GM12878 (cell line): Measurements from ENCODE around the gene PDHA1.

Source experiments
- MTA2 ChIP-seq: fragments of 450-650 bp; IDR thresholded peaks from 2 replicates; pipeline ENCODE4 v1.6.1; 2016; ENCODE audit warnings: low read depth, mild to moderate bottlenecking, moderate library complexity
- NFYA ChIP-seq: IDR thresholded peaks from 2 replicates; pipeline ENCODE4 v1.6.1; 2011; ENCODE audit warnings: low read depth, mild to moderate bottlenecking, low read length, improper control_type of control experiment, borderline replicate concordance
- NR2C1 ChIP-seq: fragments of 450-650 bp; IDR thresholded peaks from 2 replicates; pipeline ENCODE4 v1.6.1; 2017; ENCODE audit warnings: antibody characterized with exemption, mild to moderate bottlenecking, moderate library complexity
- POLR2A ChIP-seq: IDR thresholded peaks from 2 replicates; pipeline ENCODE4 v1.6.1; 2011; ENCODE audit warnings: low read depth, mild to moderate bottlenecking, low read length

- TF ChIP-seq MTA2 = no peak
- TF ChIP-seq NR2C1 = no peak
- TF ChIP-seq NFYA = no peak
- no peak for TF ChIP-seq POLR2A
These were observed 5.5 kb downstream of the PDHA1 start for GRCh38 chrX:19349264-19349663.
